H1 (cell line): ENCODE measurements around the gene ABHD12. TPM values are rescaled to one million over a fixed set of nuclear protein-coding genes. Genes with fewer than 3 reads are reported as not detected.

ENCODE experiments used
- JUN ChIP-seq: IDR thresholded peaks from 2 replicates; pipeline ENCODE4 v1.6.1; 2011; ENCODE audit warnings: low read depth, mild to moderate bottlenecking, improper control_type of control experiment, low read length
- polyA plus RNA-seq, 7 experiments: library from polyadenylated mRNA; depleted of rRNA in 3 of 7; stranded (reverse) in 5 of 7; unstranded in 2 of 7; fragments of >200 nt in 5 of 7; fragments of 200-250 nt in 2 of 7; gene quantifications; 1 replicate in 5 of 7; 2 replicates in 1 of 7; 4 replicates in 1 of 7; pipeline versions ENCODE4 v1.2.1 to v1.2.3, GENCODE V29; 2011 to 2013; ENCODE audit warnings: missing spikeins in 2 of 7, mixed read lengths in 2 of 7
- total RNA-seq: library from RNA; stranded (reverse); fragmentation: NEBNext Ultra II Directional; extraction: Animal tissue kit (Norgen Biotek cat#: 25700); gene quantifications from 2 replicates; pipeline ENCODE4 v1.2.1, GENCODE V29; 2021
- TF ChIP-seq, protein P1 (sequence below): fragments of 300-600 bp; sonication (generic); IDR thresholded peaks from 2 replicates; pipeline ENCODE4 v1.7.1; 2012; ENCODE audit warnings: low read length, moderate library complexity, mild to moderate bottlenecking, inconsistent platforms; ENCODE audit not compliant: insufficient replicate concordance

ABHD12 gene
- total and polyA plus RNA-seq, 2 of the 8 experiments (the other 6 are each of a cell fraction or from before 2014, with no cell fraction given) = 31.3 to 59.5 TPM

DNA sequence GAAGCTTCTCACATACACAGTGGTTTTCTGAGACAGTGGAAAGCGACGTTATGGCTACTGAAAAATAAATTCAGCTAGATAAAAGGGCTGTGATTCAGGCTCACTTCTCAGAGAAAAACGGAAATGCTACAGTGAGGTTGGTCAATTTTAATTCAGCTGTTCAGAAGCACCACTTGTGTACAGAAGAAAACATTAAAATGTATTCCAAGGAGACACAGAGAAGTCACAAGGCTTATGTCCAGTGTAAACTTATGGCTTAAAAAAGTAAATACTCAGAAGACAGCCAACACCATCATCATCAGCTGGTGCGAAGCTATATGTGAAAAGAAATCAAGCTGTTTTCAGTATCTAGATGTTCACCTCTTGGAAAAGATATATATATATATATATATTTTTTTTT is 68.6 kb downstream of the ABHD12 start (continued):
- TF ChIP-seq, protein P1, sequence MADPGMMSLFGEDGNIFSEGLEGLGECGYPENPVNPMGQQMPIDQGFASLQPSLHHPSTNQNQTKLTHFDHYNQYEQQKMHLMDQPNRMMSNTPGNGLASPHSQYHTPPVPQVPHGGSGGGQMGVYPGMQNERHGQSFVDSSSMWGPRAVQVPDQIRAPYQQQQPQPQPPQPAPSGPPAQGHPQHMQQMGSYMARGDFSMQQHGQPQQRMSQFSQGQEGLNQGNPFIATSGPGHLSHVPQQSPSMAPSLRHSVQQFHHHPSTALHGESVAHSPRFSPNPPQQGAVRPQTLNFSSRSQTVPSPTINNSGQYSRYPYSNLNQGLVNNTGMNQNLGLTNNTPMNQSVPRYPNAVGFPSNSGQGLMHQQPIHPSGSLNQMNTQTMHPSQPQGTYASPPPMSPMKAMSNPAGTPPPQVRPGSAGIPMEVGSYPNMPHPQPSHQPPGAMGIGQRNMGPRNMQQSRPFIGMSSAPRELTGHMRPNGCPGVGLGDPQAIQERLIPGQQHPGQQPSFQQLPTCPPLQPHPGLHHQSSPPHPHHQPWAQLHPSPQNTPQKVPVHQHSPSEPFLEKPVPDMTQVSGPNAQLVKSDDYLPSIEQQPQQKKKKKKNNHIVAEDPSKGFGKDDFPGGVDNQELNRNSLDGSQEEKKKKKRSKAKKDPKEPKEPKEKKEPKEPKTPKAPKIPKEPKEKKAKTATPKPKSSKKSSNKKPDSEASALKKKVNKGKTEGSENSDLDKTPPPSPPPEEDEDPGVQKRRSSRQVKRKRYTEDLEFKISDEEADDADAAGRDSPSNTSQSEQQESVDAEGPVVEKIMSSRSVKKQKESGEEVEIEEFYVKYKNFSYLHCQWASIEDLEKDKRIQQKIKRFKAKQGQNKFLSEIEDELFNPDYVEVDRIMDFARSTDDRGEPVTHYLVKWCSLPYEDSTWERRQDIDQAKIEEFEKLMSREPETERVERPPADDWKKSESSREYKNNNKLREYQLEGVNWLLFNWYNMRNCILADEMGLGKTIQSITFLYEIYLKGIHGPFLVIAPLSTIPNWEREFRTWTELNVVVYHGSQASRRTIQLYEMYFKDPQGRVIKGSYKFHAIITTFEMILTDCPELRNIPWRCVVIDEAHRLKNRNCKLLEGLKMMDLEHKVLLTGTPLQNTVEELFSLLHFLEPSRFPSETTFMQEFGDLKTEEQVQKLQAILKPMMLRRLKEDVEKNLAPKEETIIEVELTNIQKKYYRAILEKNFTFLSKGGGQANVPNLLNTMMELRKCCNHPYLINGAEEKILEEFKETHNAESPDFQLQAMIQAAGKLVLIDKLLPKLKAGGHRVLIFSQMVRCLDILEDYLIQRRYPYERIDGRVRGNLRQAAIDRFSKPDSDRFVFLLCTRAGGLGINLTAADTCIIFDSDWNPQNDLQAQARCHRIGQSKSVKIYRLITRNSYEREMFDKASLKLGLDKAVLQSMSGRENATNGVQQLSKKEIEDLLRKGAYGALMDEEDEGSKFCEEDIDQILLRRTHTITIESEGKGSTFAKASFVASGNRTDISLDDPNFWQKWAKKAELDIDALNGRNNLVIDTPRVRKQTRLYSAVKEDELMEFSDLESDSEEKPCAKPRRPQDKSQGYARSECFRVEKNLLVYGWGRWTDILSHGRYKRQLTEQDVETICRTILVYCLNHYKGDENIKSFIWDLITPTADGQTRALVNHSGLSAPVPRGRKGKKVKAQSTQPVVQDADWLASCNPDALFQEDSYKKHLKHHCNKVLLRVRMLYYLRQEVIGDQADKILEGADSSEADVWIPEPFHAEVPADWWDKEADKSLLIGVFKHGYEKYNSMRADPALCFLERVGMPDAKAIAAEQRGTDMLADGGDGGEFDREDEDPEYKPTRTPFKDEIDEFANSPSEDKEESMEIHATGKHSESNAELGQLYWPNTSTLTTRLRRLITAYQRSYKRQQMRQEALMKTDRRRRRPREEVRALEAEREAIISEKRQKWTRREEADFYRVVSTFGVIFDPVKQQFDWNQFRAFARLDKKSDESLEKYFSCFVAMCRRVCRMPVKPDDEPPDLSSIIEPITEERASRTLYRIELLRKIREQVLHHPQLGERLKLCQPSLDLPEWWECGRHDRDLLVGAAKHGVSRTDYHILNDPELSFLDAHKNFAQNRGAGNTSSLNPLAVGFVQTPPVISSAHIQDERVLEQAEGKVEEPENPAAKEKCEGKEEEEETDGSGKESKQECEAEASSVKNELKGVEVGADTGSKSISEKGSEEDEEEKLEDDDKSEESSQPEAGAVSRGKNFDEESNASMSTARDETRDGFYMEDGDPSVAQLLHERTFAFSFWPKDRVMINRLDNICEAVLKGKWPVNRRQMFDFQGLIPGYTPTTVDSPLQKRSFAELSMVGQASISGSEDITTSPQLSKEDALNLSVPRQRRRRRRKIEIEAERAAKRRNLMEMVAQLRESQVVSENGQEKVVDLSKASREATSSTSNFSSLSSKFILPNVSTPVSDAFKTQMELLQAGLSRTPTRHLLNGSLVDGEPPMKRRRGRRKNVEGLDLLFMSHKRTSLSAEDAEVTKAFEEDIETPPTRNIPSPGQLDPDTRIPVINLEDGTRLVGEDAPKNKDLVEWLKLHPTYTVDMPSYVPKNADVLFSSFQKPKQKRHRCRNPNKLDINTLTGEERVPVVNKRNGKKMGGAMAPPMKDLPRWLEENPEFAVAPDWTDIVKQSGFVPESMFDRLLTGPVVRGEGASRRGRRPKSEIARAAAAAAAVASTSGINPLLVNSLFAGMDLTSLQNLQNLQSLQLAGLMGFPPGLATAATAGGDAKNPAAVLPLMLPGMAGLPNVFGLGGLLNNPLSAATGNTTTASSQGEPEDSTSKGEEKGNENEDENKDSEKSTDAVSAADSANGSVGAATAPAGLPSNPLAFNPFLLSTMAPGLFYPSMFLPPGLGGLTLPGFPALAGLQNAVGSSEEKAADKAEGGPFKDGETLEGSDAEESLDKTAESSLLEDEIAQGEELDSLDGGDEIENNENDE = no peak
- no peak for TF ChIP-seq JUN
